SK-N-SH (cell line): ENCODE results near the gene SSTR4.

ENCODE experiments used
- FOXM1 ChIP-seq: IDR thresholded peaks from 2 replicates; pipeline ENCODE4 v1.4.0; 2012; ENCODE audit warnings: low read depth, mild to moderate bottlenecking
- RAD21 ChIP-seq: IDR thresholded peaks from 2 replicates; pipeline ENCODE4 v1.6.1; 2012; ENCODE audit warnings: mild to moderate bottlenecking, low read length
- RCOR1 ChIP-seq: fragments of 150-350 bp; IDR thresholded peaks from 2 replicates; pipeline ENCODE4 v1.6.1; 2017; ENCODE audit warnings: antibody characterized with exemption, low read length
- TAF1 ChIP-seq: IDR thresholded peaks from 2 replicates; pipeline ENCODE4 v1.6.1; 2012; ENCODE audit warnings: low read depth, mild to moderate bottlenecking, low read length, moderate library complexity, borderline replicate concordance

DNA sequence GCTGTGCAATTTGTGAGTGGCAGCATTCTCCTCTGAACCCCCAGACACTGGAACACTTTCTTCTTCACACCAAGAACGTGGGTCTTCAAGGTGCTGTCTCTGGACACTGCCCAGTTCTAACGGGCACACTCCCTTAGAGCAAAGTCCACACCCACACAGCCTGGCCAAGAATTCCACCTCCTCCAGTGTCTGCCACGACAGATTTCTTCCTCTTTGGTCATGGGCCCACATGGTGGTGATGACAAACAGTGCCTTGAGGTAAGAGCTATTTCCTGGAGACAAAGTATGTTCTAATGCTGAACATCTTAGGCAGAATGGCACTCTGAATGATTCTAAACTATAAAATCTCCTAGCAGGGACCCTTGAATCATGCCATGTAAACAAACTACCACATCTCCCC lies 25.5 kb upstream of the SSTR4 start:
- TF ChIP-seq FOXM1 (no peak), RAD21 (no peak), TAF1 (no peak), RCOR1 (no peak)
